GM12878 (cell line): ENCODE measurements around the gene SIX5. TPM values are rescaled to one million over a fixed set of nuclear protein-coding genes. Genes with fewer than 3 reads are reported as not detected.

ENCODE experiments used
- ATAC-seq: fragments of 200-7000 bp; cut with Tn5 transposase; 3 replicates; pipeline ENCODE4 v1.9.1; 2020; ENCODE audit warnings: mild to moderate bottlenecking, moderate library complexity
- BruUV-seq: library from RNA; stranded (reverse); fragments of 400-500 nt; replicated peaks from 2 replicates; lab custom pipeline; 2021; lab: Mats Ljungman, UMichigan
- CTCF ChIA-PET: fragments of 300-600 bp; sonication (Branson Sonifier 250); formaldehyde crosslinking; extraction: SDS; loops from one replicate; lab custom pipeline; 2021; ENCODE audit warnings: inconsistent platforms; lab: Yijun Ruan, JAX
- POLR2A ChIA-PET: fragments of 350-600 bp; formaldehyde crosslinking; extraction: SDS; loops from one replicate; lab custom pipeline; 2021; ENCODE audit warnings: inconsistent platforms; lab: Charles Lee
- RAD21 ChIA-PET: fragments of 300-600 bp; sonication (Branson Sonifier 250); formaldehyde crosslinking; loops from one replicate; lab custom pipeline; 2023; ENCODE audit warnings: antibody characterized with exemption; ENCODE audit not compliant: unreplicated experiment; lab: Charles Lee
- SMC1A ChIA-PET: fragments of 300-600 bp; sonication (Branson Sonifier 250); formaldehyde crosslinking; loops from one replicate; lab custom pipeline; 2023; ENCODE audit not compliant: unreplicated experiment, uncharacterized antibody; lab: Charles Lee
- DNase-seq: peaks from one replicate; pipeline ENCODE4 v3.0.0-alpha.2; 2011; ENCODE audit warnings: low read depth, low spot score
- FAIRE-seq: peaks from 3 replicates; lab custom pipeline; 2011; peaks lifted over from hg19 to GRCh38; lab: Jason Lieb, UNC
- H2AFZ ChIP-seq: 2 replicates; pipeline ENCODE4 v1.6.0; 2011; ENCODE audit warnings: low read depth, low read length, control low read depth; ENCODE audit not compliant: control insufficient read depth
- H3K27ac ChIP-seq: 2 replicates; pipeline ENCODE4 v1.5.1; 2011; ENCODE audit warnings: control low read depth; ENCODE audit not compliant: control insufficient read depth, insufficient read depth
- H3K27me3 ChIP-seq, 2 experiments: replicated peaks in 1 of 2; 2 replicates each; pipeline versions ENCODE4 v1.6.0 to v1.6.1; 2011; ENCODE audit warnings: low read length in 1 of 2; ENCODE audit not compliant: control insufficient read depth in 2 of 2, insufficient read depth in 2 of 2
- H3K36me3 ChIP-seq, 2 experiments: 2 replicates each; pipeline ENCODE4 v1.5.1; 2011; ENCODE audit warnings: low read length in 1 of 2; ENCODE audit not compliant: control insufficient read depth in 2 of 2, insufficient read depth in 2 of 2
- H3K4me1 ChIP-seq: 2 replicates; pipeline ENCODE4 v1.6.1; 2011; ENCODE audit warnings: mild to moderate bottlenecking, low read length, moderate library complexity, mixed read lengths; ENCODE audit not compliant: control insufficient read depth, insufficient read depth
- H3K4me2 ChIP-seq: 2 replicates; pipeline ENCODE4 v1.6.0; 2011; ENCODE audit warnings: control low read depth; ENCODE audit not compliant: control insufficient read depth, insufficient read depth
- H3K4me3 ChIP-seq: fragments of 200-600 bp; sonication (generic); 2 replicates; pipeline ENCODE4 v1.5.1; 2016
- H3K79me2 ChIP-seq: 2 replicates; pipeline ENCODE4 v1.6.0; 2011; ENCODE audit warnings: low read length; ENCODE audit not compliant: control insufficient read depth, insufficient read depth
- H3K9ac ChIP-seq: 2 replicates; pipeline ENCODE4 v1.8.0; 2011; ENCODE audit warnings: low read length, control low read depth, mixed read lengths; ENCODE audit not compliant: control insufficient read depth, insufficient read depth
- H3K9me3 ChIP-seq: replicated peaks from 3 replicates; pipeline ENCODE4 v1.5.1; 2011; ENCODE audit warnings: mild to moderate bottlenecking, low read length; ENCODE audit not compliant: control insufficient read depth, insufficient read depth
- H4K20me1 ChIP-seq: 2 replicates; pipeline ENCODE4 v1.6.0; 2011; ENCODE audit not compliant: control insufficient read depth, insufficient read depth
- ATF7 ChIP-seq: fragments of 450-650 bp; IDR thresholded peaks from 2 replicates; pipeline ENCODE4 v1.6.1; 2016; ENCODE audit warnings: low read depth, mild to moderate bottlenecking
- IRF3 ChIP-seq: fragments of 450-650 bp; IDR thresholded peaks from 2 replicates; pipeline ENCODE4 v1.6.1; 2014; ENCODE audit warnings: mild to moderate bottlenecking
- NRF1 ChIP-seq: conservative IDR thresholded peaks from 2 replicates; pipeline ENCODE4 v1.6.1; 2011; ENCODE audit warnings: mild to moderate bottlenecking, low read depth, low read length, improper control_type of control experiment
- RB1 ChIP-seq: fragments of 450-650 bp; formaldehyde crosslinking; IDR thresholded peaks from 2 replicates; pipeline ENCODE4 v1.6.1; 2017; ENCODE audit warnings: mild to moderate bottlenecking, borderline replicate concordance
- SMAD1 ChIP-seq: fragments of 450-650 bp; IDR thresholded peaks from 2 replicates; pipeline ENCODE4 v1.6.1; 2018; ENCODE audit warnings: mild to moderate bottlenecking, low read depth; ENCODE audit not compliant: partially characterized antibody
- USF1 ChIP-seq: IDR thresholded peaks from 2 replicates; pipeline ENCODE4 v1.6.1; 2011; ENCODE audit warnings: borderline replicate concordance, low read depth, mild to moderate bottlenecking, moderate library complexity, mixed read lengths, low read length; ENCODE audit not compliant: insufficient read depth; ENCODE audit errors: extremely low read length
- WGBS: methylation state at CpG from one replicate; pipeline ENCODE4 v1.1.6; 2016; ENCODE audit warnings: low lambda C conversion rate; ENCODE audit not compliant: insufficient replicate concordance, insufficient coverage; ENCODE audit errors: missing lambda C conversion rate; 5-methylcytosine and 5-hydroxymethylcytosine counted together
- in situ Hi-C: fragments of 300-500 bp; cut with MboI; formaldehyde crosslinking; loops from 9 replicates; pipeline ENCODE4 v1.14.3; 2018; ENCODE audit warnings: mixed read lengths
- intact Hi-C: fragments of 100-400 bp; cut with micrococcal nuclease; formaldehyde crosslinking; loops from one replicate; pipeline ENCODE4 v1.14.2; 2022; ENCODE audit not compliant: unreplicated experiment
- polyA plus RNA-seq, 11 experiments: library from polyadenylated mRNA; depleted of rRNA in 4 of 11; unstranded in 6 of 11; stranded (reverse) in 5 of 11; fragments of >200 nt; fragmentation: Nextera tagmentation in 4 of 11; fragmentation: Illumina TruSeq in 1 of 11; extraction: Ambion mirVana in 4 of 11; extraction: Trizol in 1 of 11; gene quantifications; 1 replicate in 1 of 11; 2 replicates in 10 of 11; pipeline versions ENCODE4 v1.2.1 to v1.2.3, GENCODE V29; 2011 to 2016; ENCODE audit warnings: inconsistent platforms in 2 of 11, missing spikeins in 2 of 11, low read depth in 1 of 11
- total RNA-seq, 4 experiments: library from RNA; depleted of rRNA in 3 of 4; stranded (reverse); fragments of >200 nt in 3 of 4; fragmentation: Illumina TruSeq in 1 of 4; extraction: Trizol in 1 of 4; gene quantifications; 2 replicates each; pipeline versions ENCODE4 v1.2.1 to v1.2.3, GENCODE V29; 2013 to 2021

Gene SIX5
- total and polyA plus RNA-seq, 10 of the 15 experiments (the other 5 are each of a cell fraction or from before 2014, with no cell fraction given), result 1.9 to 10.5 (median 3.0) TPM; not detected in 2

GRCh38 chr19:45780146-45780447 is 11.0 kb upstream of the SIX5 start:
- Histone ChIP-seq H3K36me3 (no peaks in the 10 kb centered on the region), H2AFZ (no peak overlapping the region), H3K27ac (no peak overlapping the region), H3K27me3 (no peaks in the 10 kb centered on the region), H3K4me2 (no peak overlapping the region; the same call in 1 of the 2 replicates), H3K9me3 (no peaks in the 10 kb centered on the region), H3K79me2 (no peaks in the 10 kb centered on the region), H3K4me3 (no peak overlapping the region), H3K9ac (no peak overlapping the region), H4K20me1 (no peaks in the 10 kb centered on the region), H3K4me1 (peaks cover 11% of the 10 kb centered on the region)
- no TSS peak for BruUV-seq
- ChIA-PET CTCF (interaction anchor here (0.5 to 1.8 kb wide), 3 partner anchors 10 to 50 kb away, joined by 5 to 45 read pairs (median 9); partner anchors contain the start of genes DMWD, FBXO46 and SIX5), RAD21 (no interaction called here), POLR2A (no interaction called here), SMC1A (no interaction called here)
- in situ Hi-C loops (no loop called here), intact Hi-C loops (no loop called here)
- DNase-seq, result no peak
- 36% methylated on average over 4 of the region's 4 CpGs for WGBS
- TF ChIP-seq SMAD1 (no peak), RB1 (no peak), NRF1 (no peak), USF1 (no peak), ATF7 (no peak), IRF3 (no peak)
- FAIRE-seq, result no peak
- no peak for ATAC-seq
